B cell (primary cell): ENCODE data around the gene RAC3. TPM values are rescaled to one million over a fixed set of nuclear protein-coding genes. Genes with fewer than 3 reads are reported as not detected.

Experiments used
- ATAC-seq: fragments of 200-7000 bp; cut with Tn5 transposase; one replicate; pipeline ENCODE4 v1.10.0; 2021; ENCODE audit warnings: low read depth, mild to moderate bottlenecking, moderate number of reproducible peaks, moderate library complexity
- CTCF ChIA-PET: fragments of 350-600 bp; sonication (Branson Sonifier 250); formaldehyde crosslinking; loops from one replicate; lab custom pipeline; 2021; ENCODE audit warnings: antibody characterized with exemption, inconsistent platforms; lab: Charles Lee
- POLR2A ChIA-PET: fragments of 350-600 bp; sonication (Branson Sonifier 250); formaldehyde crosslinking; loops from one replicate; lab custom pipeline; 2021; ENCODE audit warnings: antibody characterized with exemption; lab: Charles Lee
- DNase-seq: peaks from one replicate; pipeline ENCODE4 v3.0.0; 2013
- H2AFZ ChIP-seq: 2 replicates; pipeline ENCODE4 v1.6.1; 2012; ENCODE audit warnings: mild to moderate bottlenecking, low read depth, low read length; ENCODE audit not compliant: insufficient read depth, poor library complexity, severe bottlenecking
- H3K27ac ChIP-seq, 2 donors: 1 replicate in 1 of 2; 2 replicates in 1 of 2; pipeline ENCODE4 v1.5.1; 2012 to 2013; ENCODE audit warnings: low read length in 2 of 2, mild to moderate bottlenecking in 2 of 2, moderate library complexity in 1 of 2
- H3K27me3 ChIP-seq, 4 experiments: fragments of 200-600 bp in 1 of 4; sonication (generic) in 1 of 4; replicated peaks in 1 of 4; 1 replicate in 2 of 4; 2 replicates in 2 of 4; pipeline versions ENCODE4 v1.6.1 to v1.7.0; 2013 to 2016; ENCODE audit warnings: low read length in 3 of 4, mild to moderate bottlenecking in 2 of 4, mixed read lengths in 1 of 4, moderate library complexity in 1 of 4; ENCODE audit not compliant: insufficient read depth in 4 of 4, control insufficient read depth in 3 of 4; ENCODE audit errors: control extremely low read depth in 1 of 4
- H3K36me3 ChIP-seq, 2 experiments: replicated peaks in 1 of 2; 1 replicate in 1 of 2; 2 replicates in 1 of 2; pipeline versions ENCODE4 v1.6.1 to v1.7.1; 2013; ENCODE audit warnings: low read length in 1 of 2; ENCODE audit not compliant: insufficient read depth in 2 of 2, control insufficient read depth in 1 of 2; ENCODE audit errors: control extremely low read depth in 1 of 2, extremely low read depth in 1 of 2
- H3K4me1 ChIP-seq, 2 donors: fragments of 200-600 bp in 1 of 2; sonication (generic) in 1 of 2; 1 replicate in 1 of 2; 2 replicates in 1 of 2; pipeline versions ENCODE4 v1.5.1 to v1.6.1; 2013 to 2017; ENCODE audit warnings: low read length in 2 of 2; ENCODE audit not compliant: control insufficient read depth in 2 of 2, insufficient read depth in 2 of 2
- H3K4me2 ChIP-seq: replicated peaks from 2 replicates; pipeline ENCODE3; 2012; ENCODE audit warnings: mild to moderate bottlenecking, low read depth, low read length; ENCODE audit not compliant: poor library complexity, severe bottlenecking
- H3K4me3 ChIP-seq, 5 experiments: fragments of 200-600 bp in 1 of 5; sonication (generic) in 1 of 5; 1 replicate in 3 of 5; 2 replicates in 2 of 5; pipeline versions ENCODE4 v1.5.1 to v1.7.0; 2011 to 2016; ENCODE audit warnings: low read length in 4 of 5, mild to moderate bottlenecking in 4 of 5, low read depth in 2 of 5, control low read depth in 1 of 5, moderate library complexity in 1 of 5; ENCODE audit not compliant: insufficient read depth in 1 of 5; ENCODE audit errors: control extremely low read depth in 1 of 5, extremely low read depth in 1 of 5
- H3K79me2 ChIP-seq: fragments of 200-600 bp; sonication (generic); one replicate; pipeline ENCODE4 v1.6.0; 2016; ENCODE audit warnings: low read length; ENCODE audit not compliant: control insufficient read depth, insufficient read depth
- H3K9ac ChIP-seq: fragments of 200-600 bp; sonication (generic); 2 replicates; pipeline ENCODE4 v1.6.1; 2017; ENCODE audit warnings: mild to moderate bottlenecking, low read length, moderate library complexity
- H3K9me3 ChIP-seq, 3 donors: one replicate each; pipeline versions ENCODE4 v1.6.1 to v1.7.1; 2013; ENCODE audit warnings: low read length in 2 of 3; ENCODE audit not compliant: control insufficient read depth in 2 of 3, insufficient read depth in 1 of 3; ENCODE audit errors: control extremely low read depth in 1 of 3
- H4K20me1 ChIP-seq: 2 replicates; pipeline ENCODE4 v1.6.0; 2012; ENCODE audit warnings: mild to moderate bottlenecking, low read length; ENCODE audit not compliant: insufficient read depth, control insufficient read depth, poor library complexity, severe bottlenecking
- H3K27ac Mint-ChIP-seq: one replicate; pipeline ENCODE4 v1.8.0; 2021; ENCODE audit warnings: mixed read lengths
- H3K27me3 Mint-ChIP-seq: one replicate; pipeline ENCODE4 v1.8.0; 2021; ENCODE audit warnings: mixed read lengths
- H3K4me1 Mint-ChIP-seq: one replicate; pipeline ENCODE4 v1.8.0; 2021; ENCODE audit warnings: mixed read lengths
- H3K4me3 Mint-ChIP-seq: one replicate; pipeline ENCODE4 v1.8.0; 2021; ENCODE audit warnings: mixed read lengths
- H3K9me3 Mint-ChIP-seq: one replicate; pipeline ENCODE4 v1.8.0; 2022; ENCODE audit warnings: mixed read lengths; ENCODE audit not compliant: insufficient read depth
- CTCF ChIP-seq: fragments of 200-600 bp; IDR thresholded peaks from one replicate; pipeline ENCODE4 v1.8.0; 2022; ENCODE audit warnings: antibody characterized with exemption, mild to moderate bottlenecking
- EZH2 ChIP-seq: IDR thresholded peaks from 2 replicates; pipeline ENCODE4 v1.6.1; 2012; ENCODE audit warnings: borderline replicate concordance, low read depth, mild to moderate bottlenecking, moderate library complexity, low read length; ENCODE audit not compliant: insufficient read depth, poor library complexity, severe bottlenecking
- WGBS: methylation state at CpG from one replicate; pipeline ENCODE4 v1.1.5; 2013; ENCODE audit warnings: missing lambda C conversion rate; ENCODE audit not compliant: insufficient coverage; 5-methylcytosine and 5-hydroxymethylcytosine counted together
- intact Hi-C: fragments of 100-400 bp; cut with micrococcal nuclease; formaldehyde crosslinking; loops from one replicate; pipeline ENCODE4 v1.10.0; 2022
- polyA plus RNA-seq: library from polyadenylated mRNA; depleted of rRNA; stranded (reverse); fragments of >200 nt; gene quantifications from 2 replicates; pipeline ENCODE4 v1.2.3, GENCODE V29; 2012
- total RNA-seq, 2 donors: library from RNA; stranded (reverse); fragments of 120-200 nt in 1 of 2; gene quantifications; 1 replicate in 1 of 2; 2 replicates in 1 of 2; pipeline versions ENCODE4 v1.2.3 to v1.2.4, GENCODE V29; 2013 to 2022

The RAC3 gene
- total and polyA plus RNA-seq, 2 donors (not counting 1 experiment from before 2014, with no cell fraction given) = 0.62 to 2.0 TPM

GRCh38 chr17:82039695-82040299 is 8.3 kb downstream of the RAC3 start:
- TF ChIP-seq EZH2 (no peak), CTCF (no peak)
- CTCF ChIA-PET = interaction anchor here (1.3 kb wide), 1 partner anchor 58 kb away, joined by 3 read pairs; the partner anchor contains the start of gene FASN
- H3K27me3 ChIP-seq = no peaks in the 10 kb centered on the region
- H3K79me2 ChIP-seq = peaks cover 14% of the 10 kb centered on the region
- POLR2A ChIA-PET = no interaction called here
- H3K4me2 ChIP-seq = no peak overlapping the region
- peaks cover 18 to 19% of the 10 kb centered on the region in 2 donors for H3K4me1 ChIP-seq
- Mint-ChIP-seq H3K9me3 (no peaks in the 10 kb centered on the region), H3K4me3 (peak overlapping the region; percentile 24), H3K27ac (no peak overlapping the region), H3K4me1 (peaks cover 22% of the 10 kb centered on the region), H3K27me3 (no peaks in the 10 kb centered on the region)
- no peak overlapping the region for H3K4me3 ChIP-seq
- no peak overlapping the region for H3K27ac ChIP-seq
- no peak for ATAC-seq
- DNase-seq = no peak
- peaks cover 18% of the 10 kb centered on the region for H4K20me1 ChIP-seq
- intact Hi-C loops = loop anchor here (10.0 kb wide), 1 partner anchor 515 kb away; no protein-coding TSS in a partner anchor
- no peak overlapping the region for H3K9ac ChIP-seq
- 98% methylated on average over 8 of the region's 8 CpGs for WGBS
- H3K36me3 ChIP-seq = no peaks in the 10 kb centered on the region
- H3K9me3 ChIP-seq = peaks cover 0 to 2% (median 0%) of the 10 kb centered on the region in 3 donors
- H2AFZ ChIP-seq = no peak overlapping the region

- WGBS = 94% methylated on average over 5 of the region's 17 CpGs
- H3K27me3 ChIP-seq = no peaks in the 10 kb centered on the region
- H3K79me2 ChIP-seq = peaks cover 6% of the 10 kb centered on the region
- no peak overlapping the region for H3K4me3 Mint-ChIP-seq
- H3K9ac ChIP-seq = no peak overlapping the region
- H4K20me1 ChIP-seq = peaks cover 9% of the 10 kb centered on the region
- H3K4me1 ChIP-seq = peaks cover 12 to 14% of the 10 kb centered on the region in 2 donors
- H3K9me3 ChIP-seq = peaks cover 0 to 2% (median 0%) of the 10 kb centered on the region in 3 donors
- intact Hi-C loops = no loop called here
- H3K4me1 Mint-ChIP-seq = peaks cover 13% of the 10 kb centered on the region
- no peaks in the 10 kb centered on the region for H3K9me3 Mint-ChIP-seq
- TF ChIP-seq CTCF (no peak), EZH2 (no peak)
- H3K4me3 ChIP-seq = no peak overlapping the region
- no peak overlapping the region for H3K27ac ChIP-seq
- ATAC-seq (no peak), DNase-seq (no peak)
- ChIA-PET POLR2A (interaction anchor here (0.6 kb wide), 1 partner anchor 533 kb away, joined by 6 read pairs; no protein-coding TSS in a partner anchor), CTCF (interaction anchor here (0.7 kb wide), 1 partner anchor 43 kb away, joined by 3 read pairs; no protein-coding TSS in a partner anchor)
- no peak overlapping the region for H2AFZ ChIP-seq
- no peak overlapping the region for H3K4me2 ChIP-seq
- no peaks in the 10 kb centered on the region for H3K36me3 ChIP-seq
- H3K27me3 Mint-ChIP-seq = no peaks in the 10 kb centered on the region
- H3K27ac Mint-ChIP-seq = no peak overlapping the region
These were observed 9.8 kb downstream of the RAC3 start for GRCh38 chr17:82041144-82041814.
